NOMO-1 treated with DMSO at 0.1 percent for 48 hours (cell line): ENCODE measurements around the gene POU6F2.
"Not testable (repeated sequence)": the region's sequence is repeated elsewhere in the genome, so short reads cannot be mapped to it uniquely, and the experiment has no call there.

Experiments
- DNase-seq: peaks from one replicate; lab custom pipeline; 2025; ENCODE audit not compliant: unreplicated experiment; lab: John Stamatoyannopoulos, UW

Gene POU6F2

GRCh38 chr7:39184391-39184790, 206.7 kb downstream of the POU6F2 start:
- DNase-seq = no peak

GRCh38 chr7:39186131-39186530, 208.4 kb downstream of the POU6F2 start:
- DNase-seq = no peak

GRCh38 chr7:39186671-39187070, 209.0 kb downstream of the POU6F2 start:
- no peak for DNase-seq

- no peak for DNase-seq
Measured at GRCh38 chr7:39187130-39187529, 209.4 kb downstream of the POU6F2 start.

- no peak for DNase-seq
Measured at GRCh38 chr7:39192476-39192875, 214.8 kb downstream of the POU6F2 start.

- DNase-seq = not testable (repeated sequence)
Measured at GRCh38 chr7:39194388-39194787, 216.7 kb downstream of the POU6F2 start.

GRCh38 chr7:39195967-39196366, 218.3 kb downstream of the POU6F2 start:
- DNase-seq = no peak

- DNase-seq = no peak
Measured at GRCh38 chr7:39197831-39198230, 220.1 kb downstream of the POU6F2 start.

GRCh38 chr7:39198556-39198955, 220.8 kb downstream of the POU6F2 start:
- DNase-seq = no peak

- DNase-seq = no peak
Measured at GRCh38 chr7:39199006-39199405, 221.3 kb downstream of the POU6F2 start.

GRCh38 chr7:39199951-39200350, 222.2 kb downstream of the POU6F2 start:
- DNase-seq = no peak

- DNase-seq = no peak
Measured at GRCh38 chr7:39202041-39202440, 224.3 kb downstream of the POU6F2 start.

- DNase-seq = no peak
Measured at GRCh38 chr7:39210362-39210761, 232.7 kb downstream of the POU6F2 start.

- DNase-seq = no peak
Measured at GRCh38 chr7:39211581-39211980, 233.9 kb downstream of the POU6F2 start.

GRCh38 chr7:39212876-39213275, 235.2 kb downstream of the POU6F2 start:
- no peak for DNase-seq

GRCh38 chr7:39217783-39218182, 240.1 kb downstream of the POU6F2 start:
- no peak for DNase-seq

GRCh38 chr7:39219869-39220268, 242.2 kb downstream of the POU6F2 start:
- DNase-seq = no peak

GRCh38 chr7:39221901-39222300, 244.2 kb downstream of the POU6F2 start:
- DNase-seq = no peak

GRCh38 chr7:39228946-39229345, 251.2 kb downstream of the POU6F2 start:
- no peak for DNase-seq

GRCh38 chr7:39233851-39234529, 256.3 kb downstream of the POU6F2 start:
- DNase-seq = no peak

GRCh38 chr7:39238234-39238869, 260.6 kb downstream of the POU6F2 start:
- no peak for DNase-seq

- no peak for DNase-seq
Measured at GRCh38 chr7:39240864-39241263, 263.2 kb downstream of the POU6F2 start.

GRCh38 chr7:39247576-39247975, 269.9 kb downstream of the POU6F2 start:
- no peak for DNase-seq
